Choroid plexus epithelial cell (primary cell): ENCODE data around the gene NBAS.

Experiments used
- DNase-seq: peaks from one replicate; pipeline ENCODE4 v3.0.0-alpha.2; 2010; ENCODE audit warnings: low read depth
- H3K4me3 ChIP-seq: 2 replicates; pipeline ENCODE4 v1.5.1; 2011; ENCODE audit warnings: low read depth, mild to moderate bottlenecking, control low read depth, low read length, moderate library complexity
- TF ChIP-seq, protein P1 (sequence below): conservative IDR thresholded peaks from 2 replicates; pipeline ENCODE4 v1.5.1; 2011; ENCODE audit warnings: low read depth, mild to moderate bottlenecking, control low read depth, inconsistent platforms, low read length, moderate library complexity

NBAS gene

DNA sequence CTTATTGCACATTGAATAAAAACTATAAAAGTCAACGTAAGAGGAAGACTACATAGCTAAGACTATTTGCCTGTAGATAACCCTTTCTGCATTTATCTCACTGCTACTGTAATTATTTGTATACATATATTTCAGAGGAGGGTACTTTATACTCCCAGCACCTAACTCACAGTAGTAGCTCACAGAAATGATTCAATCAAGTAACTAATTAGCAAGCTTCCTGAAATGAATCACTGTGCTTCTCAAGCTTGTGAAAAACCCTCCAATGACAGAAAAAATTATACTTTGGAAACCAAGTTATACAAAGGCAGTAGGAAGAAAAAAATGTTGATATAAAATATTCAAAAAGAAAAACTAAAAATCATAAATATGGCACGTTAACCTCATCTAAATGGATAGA lies 124.9 kb downstream of the NBAS start:
- DNase-seq, result no peak
- TF ChIP-seq, protein P1, sequence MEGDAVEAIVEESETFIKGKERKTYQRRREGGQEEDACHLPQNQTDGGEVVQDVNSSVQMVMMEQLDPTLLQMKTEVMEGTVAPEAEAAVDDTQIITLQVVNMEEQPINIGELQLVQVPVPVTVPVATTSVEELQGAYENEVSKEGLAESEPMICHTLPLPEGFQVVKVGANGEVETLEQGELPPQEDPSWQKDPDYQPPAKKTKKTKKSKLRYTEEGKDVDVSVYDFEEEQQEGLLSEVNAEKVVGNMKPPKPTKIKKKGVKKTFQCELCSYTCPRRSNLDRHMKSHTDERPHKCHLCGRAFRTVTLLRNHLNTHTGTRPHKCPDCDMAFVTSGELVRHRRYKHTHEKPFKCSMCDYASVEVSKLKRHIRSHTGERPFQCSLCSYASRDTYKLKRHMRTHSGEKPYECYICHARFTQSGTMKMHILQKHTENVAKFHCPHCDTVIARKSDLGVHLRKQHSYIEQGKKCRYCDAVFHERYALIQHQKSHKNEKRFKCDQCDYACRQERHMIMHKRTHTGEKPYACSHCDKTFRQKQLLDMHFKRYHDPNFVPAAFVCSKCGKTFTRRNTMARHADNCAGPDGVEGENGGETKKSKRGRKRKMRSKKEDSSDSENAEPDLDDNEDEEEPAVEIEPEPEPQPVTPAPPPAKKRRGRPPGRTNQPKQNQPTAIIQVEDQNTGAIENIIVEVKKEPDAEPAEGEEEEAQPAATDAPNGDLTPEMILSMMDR, result no peak
- H3K4me3 ChIP-seq, result no peak overlapping the region

DNA sequence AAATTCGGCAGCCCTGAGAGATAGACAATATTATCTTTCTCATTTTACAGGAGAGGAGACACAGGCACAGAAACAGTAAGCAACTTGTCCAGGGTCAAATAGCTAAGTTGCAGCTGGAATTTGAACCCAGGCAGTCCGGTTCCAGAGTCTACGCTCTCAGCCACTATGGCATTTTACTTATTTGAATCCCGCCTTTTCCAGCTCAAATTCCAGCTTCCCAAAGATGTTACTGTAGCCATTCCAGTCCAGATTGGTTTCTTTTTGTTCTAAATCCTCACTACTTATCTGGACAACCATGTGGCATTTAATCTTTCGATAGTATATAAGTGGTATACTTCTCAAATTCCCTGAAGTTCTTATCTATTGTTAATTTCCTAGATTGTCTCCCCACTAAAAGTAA lies 125.7 kb downstream of the NBAS start:
- no peak for DNase-seq
- no peak overlapping the region for H3K4me3 ChIP-seq
- TF ChIP-seq, protein P1, result no peak

DNA sequence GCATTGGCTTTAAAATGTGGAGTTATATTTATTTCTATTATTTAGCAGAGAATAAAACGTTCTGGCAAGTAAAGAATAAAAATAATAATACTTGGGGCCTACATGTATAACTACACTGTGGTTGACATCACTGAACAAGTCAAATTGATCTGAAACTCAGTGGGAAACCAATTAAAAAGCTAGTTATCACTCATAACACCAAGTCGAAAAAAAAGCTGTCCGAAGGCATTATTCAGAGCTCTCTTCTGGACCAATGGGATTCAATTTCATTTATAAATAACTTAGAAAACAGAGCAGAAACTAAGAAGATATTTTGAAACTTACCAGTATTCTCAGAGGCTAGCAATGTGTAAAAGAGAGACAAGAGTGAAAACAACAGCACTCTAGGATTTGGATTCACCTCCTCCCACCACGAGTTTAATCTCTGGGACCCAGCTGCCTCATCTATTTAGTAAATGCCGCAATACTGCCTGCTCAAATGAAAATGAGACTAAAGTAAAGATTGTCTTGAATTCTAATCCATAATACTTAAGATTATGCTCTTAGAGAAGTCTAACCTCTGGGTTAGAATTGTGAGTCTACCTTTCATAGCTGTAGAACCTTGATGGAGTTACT lies 128.4 kb downstream of the NBAS start:
- H3K4me3 ChIP-seq, result no peak overlapping the region
- DNase-seq, result no peak
- TF ChIP-seq, protein P1, result no peak

DNA sequence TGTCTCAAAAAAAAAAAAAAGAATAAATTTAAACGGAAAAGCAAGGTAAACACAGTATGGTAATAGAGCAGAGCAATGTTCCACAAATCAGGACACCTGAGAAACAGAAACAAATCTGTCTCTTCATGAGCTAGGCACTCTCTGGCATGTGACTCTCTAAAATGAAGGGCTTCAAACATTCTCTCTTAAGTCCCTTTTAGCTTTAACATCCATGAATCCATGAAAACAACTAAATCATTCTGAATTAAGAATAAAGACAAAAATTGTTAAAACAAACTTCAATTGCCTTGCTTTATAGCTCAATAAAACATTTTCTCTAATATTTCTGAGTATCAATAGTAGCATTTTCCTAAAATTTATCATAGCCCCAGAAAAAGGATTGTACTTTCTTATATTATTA lies 132.1 kb downstream of the NBAS start:
- DNase-seq, result no peak
- TF ChIP-seq, protein P1, result no peak
- no peak overlapping the region for H3K4me3 ChIP-seq

DNA sequence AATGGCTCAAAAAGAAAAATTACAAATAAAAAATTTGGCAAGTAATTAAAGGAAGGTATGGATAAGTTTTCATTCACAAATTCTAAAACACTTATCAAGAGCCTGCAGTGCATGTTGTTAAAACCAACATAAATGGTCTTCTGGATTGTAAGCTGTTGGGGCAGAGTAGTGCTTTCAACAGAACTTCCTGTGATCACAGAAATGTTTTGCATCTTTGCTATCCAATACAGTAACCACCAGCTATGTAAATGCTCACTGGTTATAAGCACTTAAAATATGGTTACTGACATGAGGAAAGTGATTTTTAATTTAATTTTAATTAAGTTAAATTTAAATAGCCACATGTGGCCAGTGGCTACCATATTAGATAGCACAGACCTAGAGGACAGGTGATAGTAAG lies 133.1 kb downstream of the NBAS start:
- TF ChIP-seq, protein P1, result no peak
- no peak for DNase-seq
- H3K4me3 ChIP-seq, result no peak overlapping the region

DNA sequence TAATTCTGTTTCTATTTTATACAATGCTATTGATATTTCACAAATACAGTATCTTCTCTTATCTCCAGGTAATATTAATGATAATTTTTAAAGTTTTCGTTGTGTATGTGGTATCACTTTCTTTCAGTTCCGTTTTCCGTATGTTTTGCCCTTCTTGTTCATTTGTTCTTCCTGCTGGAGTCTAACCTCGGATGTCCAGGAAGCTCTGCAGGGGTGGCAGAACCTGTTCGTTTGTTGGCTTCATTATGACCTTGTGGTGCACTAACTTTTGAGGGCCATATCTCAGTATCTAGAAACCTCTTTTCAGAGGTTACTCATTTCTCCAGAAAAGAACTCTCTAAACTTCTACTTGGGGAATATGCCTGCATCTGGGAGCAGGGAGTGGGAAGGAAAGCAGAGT lies 134.5 kb downstream of the NBAS start:
- TF ChIP-seq, protein P1, result no peak
- DNase-seq, result no peak
- H3K4me3 ChIP-seq, result no peak overlapping the region

DNA sequence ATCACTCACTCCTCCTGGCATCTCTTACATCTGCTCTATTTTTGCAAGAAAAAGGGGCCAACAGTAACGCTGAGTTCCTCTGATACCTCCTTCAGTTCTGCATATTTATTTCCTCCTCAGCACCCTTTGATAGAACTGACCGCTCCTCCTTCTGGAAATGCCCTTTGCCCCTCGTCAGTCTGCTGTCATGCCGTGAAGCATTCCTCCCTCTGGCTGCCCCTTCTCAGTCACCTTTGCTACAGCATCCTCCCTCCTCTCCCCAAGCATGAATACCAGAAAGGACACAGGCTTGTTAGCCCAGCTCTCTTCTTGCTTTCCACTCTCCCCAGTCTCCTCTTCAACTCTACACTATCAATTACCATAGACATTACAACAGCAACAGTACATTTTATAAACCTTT lies 135.4 kb downstream of the NBAS start:
- no peak overlapping the region for H3K4me3 ChIP-seq
- no peak for DNase-seq
- TF ChIP-seq, protein P1, result no peak
